ENCODE data around the gene SLCO3A1. TPM values are rescaled to one million over a fixed set of nuclear protein-coding genes. Genes with fewer than 3 reads are reported as not detected.
A peak's percentile ranks its signal among the peaks of the same experiment; 100 is the strongest.

Gene SLCO3A1
- total RNA-seq, 4 donors from 2014 or later, result 10.9 to 18.1 (median 14.2) TPM

GRCh38 chr15:91922646-91923547, 69.4 kb downstream of the SLCO3A1 start:
- no peaks in the 10 kb centered on the region for H3K27me3 ChIP-seq
- H3K9me3 ChIP-seq, result no peaks in the 10 kb centered on the region
- no peak overlapping the region for H3K4me3 ChIP-seq
- H3K4me1 ChIP-seq, result peaks cover 18 to 73% (median 19%) of the 10 kb centered on the region in 3 donors
- intact Hi-C loops (cut with DNase I), result no loop called here
- H3K27ac ChIP-seq, result peak overlapping the region in 3 of 4 donors; percentile 17 to 64 (median 48)
- WGBS, 2 donors, result 68 to 79% methylated on average over 7 to 10 of the region's 10 CpGs
- DNase-seq, result no peak
- no peak for TF ChIP-seq POLR2A (IDR thresholded peaks at IDR 0.05)
- no peaks in the 10 kb centered on the region for H3K36me3 ChIP-seq

GRCh38 chr15:91924183-91924582, 70.7 kb downstream of the SLCO3A1 start:
- DNase-seq, result no peak
- Histone ChIP-seq H3K27ac (no peak overlapping the region), H3K4me3 (no peak overlapping the region), H3K4me1 (peaks cover 18 to 75% (median 19%) of the 10 kb centered on the region in 3 donors), H3K27me3 (no peaks in the 10 kb centered on the region), H3K9me3 (no peaks in the 10 kb centered on the region), H3K36me3 (no peaks in the 10 kb centered on the region)
- 83 to 92% methylated on average over 7 of the region's 7 CpGs for WGBS, 2 donors
- TF ChIP-seq POLR2A (IDR thresholded peaks at IDR 0.05), result no peak
- TF ChIP-seq, protein P1, sequence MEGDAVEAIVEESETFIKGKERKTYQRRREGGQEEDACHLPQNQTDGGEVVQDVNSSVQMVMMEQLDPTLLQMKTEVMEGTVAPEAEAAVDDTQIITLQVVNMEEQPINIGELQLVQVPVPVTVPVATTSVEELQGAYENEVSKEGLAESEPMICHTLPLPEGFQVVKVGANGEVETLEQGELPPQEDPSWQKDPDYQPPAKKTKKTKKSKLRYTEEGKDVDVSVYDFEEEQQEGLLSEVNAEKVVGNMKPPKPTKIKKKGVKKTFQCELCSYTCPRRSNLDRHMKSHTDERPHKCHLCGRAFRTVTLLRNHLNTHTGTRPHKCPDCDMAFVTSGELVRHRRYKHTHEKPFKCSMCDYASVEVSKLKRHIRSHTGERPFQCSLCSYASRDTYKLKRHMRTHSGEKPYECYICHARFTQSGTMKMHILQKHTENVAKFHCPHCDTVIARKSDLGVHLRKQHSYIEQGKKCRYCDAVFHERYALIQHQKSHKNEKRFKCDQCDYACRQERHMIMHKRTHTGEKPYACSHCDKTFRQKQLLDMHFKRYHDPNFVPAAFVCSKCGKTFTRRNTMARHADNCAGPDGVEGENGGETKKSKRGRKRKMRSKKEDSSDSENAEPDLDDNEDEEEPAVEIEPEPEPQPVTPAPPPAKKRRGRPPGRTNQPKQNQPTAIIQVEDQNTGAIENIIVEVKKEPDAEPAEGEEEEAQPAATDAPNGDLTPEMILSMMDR (IDR thresholded peaks at IDR 0.05), result no peak
- intact Hi-C loops (cut with DNase I), result no loop called here

DNA sequence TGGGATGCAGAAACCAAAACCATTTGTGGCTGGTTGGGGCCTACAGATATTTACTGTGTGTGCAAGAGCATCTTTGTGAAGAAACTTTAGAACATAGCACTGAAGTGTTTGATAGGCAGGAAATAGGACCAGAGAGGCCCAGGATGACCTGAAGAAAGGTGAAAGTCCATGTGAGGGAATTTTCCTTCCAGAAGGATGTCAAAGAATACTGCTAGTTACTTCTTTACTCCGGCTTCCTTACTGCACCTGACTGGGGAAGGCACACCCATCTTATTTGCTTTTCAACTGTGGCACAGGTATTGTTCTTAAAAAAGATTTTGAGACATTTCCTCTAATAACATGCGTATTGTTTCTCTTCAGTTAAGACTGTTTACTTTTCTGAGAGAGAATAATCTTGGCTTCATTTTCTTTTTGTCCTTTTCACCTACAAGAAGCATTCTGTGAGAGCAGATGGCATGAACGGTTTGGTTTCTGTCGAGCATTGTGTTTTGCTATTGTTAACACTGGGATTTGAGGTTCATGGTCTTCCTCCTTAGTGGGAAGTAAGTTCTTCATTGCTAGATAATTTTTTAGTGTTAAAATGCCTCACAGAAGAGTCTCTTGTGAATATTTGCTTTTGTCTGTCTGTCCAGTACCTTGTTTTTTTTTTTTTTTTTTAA, 71.5 kb downstream of the SLCO3A1 start:
- H3K9me3 ChIP-seq, result no peaks in the 10 kb centered on the region
- intact Hi-C loops (cut with DNase I), result no loop called here
- no peaks in the 10 kb centered on the region for H3K36me3 ChIP-seq
- no peaks in the 10 kb centered on the region for H3K27me3 ChIP-seq
- DNase-seq, result no peak
- peak overlapping the region in 1 of 4 donors; percentile 24 for H3K27ac ChIP-seq
- 58 to 59% methylated on average over 4 of the region's 4 CpGs for WGBS, 2 donors
- H3K4me3 ChIP-seq, result no peak overlapping the region
- peaks cover 18 to 79% (median 19%) of the 10 kb centered on the region in 3 donors for H3K4me1 ChIP-seq
- TF ChIP-seq POLR2A (IDR thresholded peaks at IDR 0.05), result no peak
- TF ChIP-seq, protein P1 (IDR thresholded peaks at IDR 0.05), result no peak

DNA sequence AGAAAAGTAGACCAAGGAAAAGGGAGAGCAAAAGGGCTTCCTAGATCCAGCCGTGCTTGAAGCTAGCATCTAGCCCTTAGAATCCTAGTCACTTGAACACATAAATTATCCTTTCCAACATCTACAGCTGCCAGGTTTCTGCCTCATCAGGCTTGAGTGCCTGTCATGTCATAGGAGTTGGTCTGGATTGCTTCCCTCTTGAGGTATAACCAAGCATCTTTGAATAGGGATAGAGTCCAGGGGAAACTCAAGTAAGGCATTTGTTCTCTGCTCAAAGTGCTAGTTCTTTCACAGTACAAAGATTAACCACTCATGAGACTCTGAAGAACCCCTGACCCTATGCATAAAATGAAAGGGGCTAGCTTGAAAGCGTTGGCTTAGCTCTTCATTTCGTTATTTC, 72.3 kb downstream of the SLCO3A1 start:
- H3K27ac ChIP-seq, result peak overlapping the region in 1 of 4 donors; percentile 25
- DNase-seq, result no peak
- TF ChIP-seq POLR2A (IDR thresholded peaks at IDR 0.05), result no peak
- TF ChIP-seq, protein P1 (IDR thresholded peaks at IDR 0.05), result no peak
- intact Hi-C loops (cut with DNase I), result no loop called here
- H3K4me3 ChIP-seq, result no peak overlapping the region
- H3K9me3 ChIP-seq, result no peaks in the 10 kb centered on the region
- H3K4me1 ChIP-seq, result peaks cover 18 to 80% (median 19%) of the 10 kb centered on the region in 3 donors
- H3K27me3 ChIP-seq, result no peaks in the 10 kb centered on the region
- 74 to 90% methylated on average over 3 of the region's 3 CpGs for WGBS, 2 donors
- no peaks in the 10 kb centered on the region for H3K36me3 ChIP-seq

DNA sequence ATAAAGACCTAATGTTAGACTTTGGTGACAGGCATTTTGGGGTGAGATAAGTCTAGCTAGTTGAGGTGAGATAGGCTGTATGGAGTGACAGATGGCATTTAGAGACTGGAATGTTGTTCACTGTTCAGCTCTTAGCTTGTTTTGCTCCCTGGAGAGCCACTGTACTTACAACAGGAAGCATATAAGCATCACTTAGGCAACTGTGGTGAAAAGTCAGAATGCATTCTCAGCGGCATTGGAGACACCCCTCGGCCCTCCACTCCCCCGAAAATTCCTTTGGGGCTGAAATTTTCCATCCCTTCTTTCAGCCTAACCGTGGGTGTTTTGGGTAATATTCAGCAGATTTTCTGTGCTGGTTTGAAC, 73.4 kb downstream of the SLCO3A1 start:
- no peaks in the 10 kb centered on the region for H3K36me3 ChIP-seq
- peak overlapping the region in 2 of 4 donors; percentile 40 to 51 for H3K27ac ChIP-seq
- peaks cover 11 to 69% (median 14%) of the 10 kb centered on the region in 3 donors for H3K4me1 ChIP-seq
- H3K4me3 ChIP-seq, result no peak overlapping the region
- WGBS, 2 donors, result 40 to 72% methylated on average over 4 of the region's 4 CpGs
- no peaks in the 10 kb centered on the region for H3K9me3 ChIP-seq
- intact Hi-C loops (cut with DNase I), result no loop called here
- H3K27me3 ChIP-seq, result no peaks in the 10 kb centered on the region
- no peak for DNase-seq
- no peak for TF ChIP-seq POLR2A (IDR thresholded peaks at IDR 0.05)

GRCh38 chr15:91927585-91927984, 74.1 kb downstream of the SLCO3A1 start:
- 88 to 91% methylated on average over 4 of the region's 4 CpGs for WGBS, 2 donors
- Histone ChIP-seq H3K4me1 (peaks cover 8 to 62% (median 8%) of the 10 kb centered on the region in 3 donors), H3K4me3 (no peak overlapping the region), H3K27me3 (no peaks in the 10 kb centered on the region), H3K9me3 (no peaks in the 10 kb centered on the region), H3K27ac (peak overlapping the region in 3 of 4 donors; percentile 25 to 47 (median 40)), H3K36me3 (no peaks in the 10 kb centered on the region)
- TF ChIP-seq, protein P1 (IDR thresholded peaks at IDR 0.05), result no peak
- no peak for TF ChIP-seq POLR2A (IDR thresholded peaks at IDR 0.05)
- intact Hi-C loops (cut with DNase I), result no loop called here
- DNase-seq, result no peak
